HG03025 (cell line): Measurements from ENCODE around the gene CLMN.

Experiments used
- ATAC-seq: cut with Tn5 transposase; IDR thresholded peaks from one replicate; pipeline ENCODE4 v1.9.1; 2021; ENCODE audit warnings: mild to moderate bottlenecking, moderate library complexity; ENCODE audit not compliant: unreplicated experiment, low FRiP score

Gene CLMN, protein sequence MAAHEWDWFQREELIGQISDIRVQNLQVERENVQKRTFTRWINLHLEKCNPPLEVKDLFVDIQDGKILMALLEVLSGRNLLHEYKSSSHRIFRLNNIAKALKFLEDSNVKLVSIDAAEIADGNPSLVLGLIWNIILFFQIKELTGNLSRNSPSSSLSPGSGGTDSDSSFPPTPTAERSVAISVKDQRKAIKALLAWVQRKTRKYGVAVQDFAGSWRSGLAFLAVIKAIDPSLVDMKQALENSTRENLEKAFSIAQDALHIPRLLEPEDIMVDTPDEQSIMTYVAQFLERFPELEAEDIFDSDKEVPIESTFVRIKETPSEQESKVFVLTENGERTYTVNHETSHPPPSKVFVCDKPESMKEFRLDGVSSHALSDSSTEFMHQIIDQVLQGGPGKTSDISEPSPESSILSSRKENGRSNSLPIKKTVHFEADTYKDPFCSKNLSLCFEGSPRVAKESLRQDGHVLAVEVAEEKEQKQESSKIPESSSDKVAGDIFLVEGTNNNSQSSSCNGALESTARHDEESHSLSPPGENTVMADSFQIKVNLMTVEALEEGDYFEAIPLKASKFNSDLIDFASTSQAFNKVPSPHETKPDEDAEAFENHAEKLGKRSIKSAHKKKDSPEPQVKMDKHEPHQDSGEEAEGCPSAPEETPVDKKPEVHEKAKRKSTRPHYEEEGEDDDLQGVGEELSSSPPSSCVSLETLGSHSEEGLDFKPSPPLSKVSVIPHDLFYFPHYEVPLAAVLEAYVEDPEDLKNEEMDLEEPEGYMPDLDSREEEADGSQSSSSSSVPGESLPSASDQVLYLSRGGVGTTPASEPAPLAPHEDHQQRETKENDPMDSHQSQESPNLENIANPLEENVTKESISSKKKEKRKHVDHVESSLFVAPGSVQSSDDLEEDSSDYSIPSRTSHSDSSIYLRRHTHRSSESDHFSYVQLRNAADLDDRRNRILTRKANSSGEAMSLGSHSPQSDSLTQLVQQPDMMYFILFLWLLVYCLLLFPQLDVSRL

DNA sequence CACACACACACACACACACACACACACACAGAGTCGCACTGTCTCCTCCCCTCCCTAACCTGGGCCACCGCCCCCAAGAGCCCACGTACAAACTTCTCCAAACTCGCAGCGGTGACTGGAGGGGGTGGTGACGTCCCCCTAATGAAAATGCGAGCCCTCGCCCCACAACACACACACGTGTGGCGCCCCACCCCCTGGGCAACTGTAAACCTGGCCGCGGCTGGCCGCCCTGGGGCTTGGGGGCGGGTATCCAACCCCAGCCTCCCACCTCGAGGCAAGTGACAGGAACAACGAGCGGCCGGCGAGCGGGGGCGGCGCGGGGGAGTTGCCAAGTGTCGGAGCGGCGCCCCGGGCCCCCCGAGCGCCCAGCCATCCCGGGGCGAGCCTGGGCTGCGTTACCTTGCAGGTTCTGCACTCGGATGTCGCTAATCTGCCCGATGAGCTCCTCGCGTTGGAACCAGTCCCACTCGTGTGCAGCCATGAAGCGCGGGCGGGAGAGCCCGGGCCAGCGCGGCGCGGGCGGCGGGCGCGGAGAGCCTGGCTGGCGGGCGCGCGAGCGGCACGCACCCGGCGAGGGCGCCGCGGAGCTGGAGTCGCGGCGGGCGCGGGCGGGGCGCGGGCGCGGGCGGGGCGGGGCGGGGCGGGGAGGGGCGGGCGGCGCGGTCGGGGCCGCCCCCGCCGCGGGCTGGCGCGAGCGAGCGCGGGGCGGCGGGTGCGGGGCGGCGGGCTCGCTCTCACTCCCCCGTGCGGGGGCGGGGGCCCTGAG is at the start of gene CLMN:
Gene CLMN (minus strand): TSS at position 597 of the 766 bp plus-strand sequence. CDS start 116 bp downstream, at position 481.
- no peak for ATAC-seq

DNA sequence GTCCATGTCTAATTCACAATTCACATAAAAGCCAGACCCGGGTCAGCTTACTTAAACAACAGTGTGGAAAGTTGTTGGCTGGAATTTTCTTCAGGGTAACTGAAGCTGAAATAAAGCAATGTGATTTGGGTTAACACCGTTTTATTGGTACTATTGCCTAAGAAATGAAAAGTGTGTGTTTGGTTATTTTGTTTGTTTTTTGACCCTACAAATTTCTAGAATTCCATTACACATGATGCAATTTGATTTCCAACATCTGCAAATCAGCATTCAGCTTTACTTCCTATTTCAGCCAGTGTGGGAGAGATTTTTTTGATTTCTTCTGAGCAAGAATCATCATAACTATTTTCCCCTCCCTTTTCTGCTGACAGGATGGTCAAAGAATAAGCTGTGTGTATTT is 45.7 kb upstream of the CLMN start:
- ATAC-seq: no peak

DNA sequence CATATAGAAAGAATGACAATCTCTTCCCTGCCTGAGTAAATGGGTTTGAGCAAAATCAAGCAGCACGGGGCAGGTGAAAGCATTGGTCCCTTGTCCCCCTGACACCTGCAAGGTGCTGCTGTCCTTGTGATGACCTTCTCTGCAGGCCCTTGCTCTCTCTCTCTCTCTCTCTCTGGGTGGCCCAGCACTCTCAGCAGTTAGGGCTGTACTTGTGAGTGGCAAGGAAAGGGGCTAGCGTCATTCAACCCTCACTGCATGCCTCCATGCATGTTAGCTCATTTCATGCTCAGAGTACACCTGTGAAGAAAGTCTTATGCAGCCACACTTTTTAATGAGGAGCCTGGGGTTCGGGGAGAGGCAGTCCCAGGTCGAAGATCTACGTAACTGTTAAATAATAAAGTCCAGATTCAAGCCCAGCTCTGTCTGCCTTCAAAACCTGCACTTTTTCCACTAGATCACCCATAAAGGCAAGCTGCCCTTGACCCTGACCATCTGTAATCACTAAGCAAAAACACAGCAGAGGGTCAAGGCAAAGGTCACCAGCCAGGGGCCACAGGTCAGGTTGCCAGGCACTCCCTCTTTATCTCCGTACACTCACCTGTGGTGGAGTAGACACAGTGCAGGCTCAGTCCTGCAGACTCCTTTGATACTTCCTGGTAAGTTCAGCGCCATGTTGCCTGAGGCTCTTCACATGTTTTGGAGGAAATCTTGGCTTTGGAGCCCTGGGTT is 44.9 kb upstream of the CLMN start:
- ATAC-seq: no peak

DNA sequence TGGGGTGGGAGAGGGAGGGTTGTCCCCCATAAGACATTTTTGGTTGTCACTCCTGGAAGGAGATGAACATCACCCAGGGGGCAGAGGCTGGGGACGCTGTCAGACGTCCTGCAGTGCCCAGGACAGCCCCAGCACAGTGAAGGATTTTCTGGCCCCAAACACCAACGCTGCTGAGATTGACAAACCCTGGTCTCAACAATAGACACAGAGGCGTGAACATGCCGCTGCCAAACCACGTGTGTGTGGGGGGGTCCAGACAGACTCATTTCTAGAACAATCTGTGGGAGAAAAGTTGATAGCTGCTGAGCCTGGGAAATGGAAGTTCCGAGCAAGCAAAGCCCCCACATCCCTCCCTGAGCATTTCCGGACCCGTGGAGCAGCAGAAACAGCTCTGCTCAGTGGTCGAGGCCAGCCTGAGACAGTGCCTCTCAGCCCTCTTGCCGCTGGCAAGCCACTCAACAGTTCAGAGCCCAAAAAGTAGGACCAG is 43.8 kb upstream of the CLMN start:
- no peak for ATAC-seq

DNA sequence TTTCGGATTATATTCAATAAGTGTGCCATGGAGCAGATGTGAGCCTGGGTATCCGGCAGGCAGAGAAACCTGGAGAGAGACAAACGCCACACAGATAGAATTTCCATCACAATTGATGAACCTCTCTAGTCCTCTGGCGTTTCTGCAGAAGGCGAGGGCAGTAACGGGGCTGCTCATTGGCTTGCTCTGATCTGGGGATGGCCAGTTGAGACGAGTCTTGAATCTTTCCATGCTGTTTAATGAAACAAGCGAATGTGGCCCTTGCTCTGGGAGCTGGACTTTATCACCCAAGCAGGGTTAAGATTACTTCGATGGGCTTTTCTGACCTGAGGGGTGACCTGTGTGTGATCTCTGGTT is 42.4 kb upstream of the CLMN start:
- no peak for ATAC-seq

DNA sequence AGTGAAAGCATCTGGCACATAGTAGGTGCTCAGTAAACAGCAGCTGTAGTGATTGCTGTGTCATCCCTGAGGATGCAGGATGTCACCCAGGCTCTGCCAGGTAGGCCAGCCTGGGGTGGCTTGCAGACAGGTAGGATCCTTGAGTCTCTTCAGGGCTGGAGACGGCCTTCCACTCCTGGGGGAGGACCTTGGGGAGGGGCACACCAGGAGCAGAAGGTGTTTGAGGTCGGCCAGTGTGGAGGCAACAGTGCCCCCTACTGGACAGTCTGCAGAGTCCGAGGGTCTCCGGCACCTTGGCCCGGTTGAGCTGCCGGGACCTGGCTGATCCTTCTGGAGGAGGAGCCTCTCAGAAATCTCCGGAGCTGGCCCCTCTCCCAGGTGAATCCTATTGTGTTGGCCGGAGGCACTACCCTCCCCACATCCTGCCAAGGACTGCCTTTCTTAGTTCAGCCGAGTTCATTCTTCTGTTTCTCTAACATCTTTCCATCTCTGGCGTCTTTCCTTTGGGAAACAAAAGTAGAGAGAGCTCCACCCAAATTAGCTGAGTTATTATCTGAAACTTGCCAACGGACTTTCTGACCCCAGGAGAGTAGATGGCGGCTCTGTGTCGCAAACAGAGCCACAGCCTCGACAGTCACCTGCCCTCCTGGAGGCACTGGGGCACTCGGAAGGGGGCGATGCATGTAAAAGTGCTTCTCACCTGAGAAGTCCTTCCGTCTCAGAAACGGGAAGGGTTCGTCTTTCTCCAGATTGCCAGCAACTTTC is 41.8 kb upstream of the CLMN start:
- ATAC-seq: no peak

DNA sequence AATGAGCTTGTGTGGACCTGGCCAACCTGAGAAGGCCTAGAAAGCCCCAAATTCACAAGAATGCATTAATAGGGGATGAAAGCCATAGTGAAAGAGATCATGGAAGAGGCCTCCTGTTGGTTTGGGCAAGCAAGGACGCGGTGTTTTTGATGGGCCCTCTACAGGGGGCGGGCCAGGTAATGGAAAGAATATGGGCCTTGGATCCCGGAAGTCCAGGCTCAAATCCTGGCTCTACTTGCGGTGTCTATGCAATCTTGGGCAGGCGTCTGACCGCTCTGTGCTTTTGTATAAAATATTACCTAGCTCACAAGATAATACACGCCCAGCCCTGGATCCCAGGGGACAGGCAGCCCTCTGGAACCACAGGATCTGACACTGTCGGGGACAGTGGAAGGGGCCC is 41.1 kb upstream of the CLMN start:
- ATAC-seq: no peak

DNA sequence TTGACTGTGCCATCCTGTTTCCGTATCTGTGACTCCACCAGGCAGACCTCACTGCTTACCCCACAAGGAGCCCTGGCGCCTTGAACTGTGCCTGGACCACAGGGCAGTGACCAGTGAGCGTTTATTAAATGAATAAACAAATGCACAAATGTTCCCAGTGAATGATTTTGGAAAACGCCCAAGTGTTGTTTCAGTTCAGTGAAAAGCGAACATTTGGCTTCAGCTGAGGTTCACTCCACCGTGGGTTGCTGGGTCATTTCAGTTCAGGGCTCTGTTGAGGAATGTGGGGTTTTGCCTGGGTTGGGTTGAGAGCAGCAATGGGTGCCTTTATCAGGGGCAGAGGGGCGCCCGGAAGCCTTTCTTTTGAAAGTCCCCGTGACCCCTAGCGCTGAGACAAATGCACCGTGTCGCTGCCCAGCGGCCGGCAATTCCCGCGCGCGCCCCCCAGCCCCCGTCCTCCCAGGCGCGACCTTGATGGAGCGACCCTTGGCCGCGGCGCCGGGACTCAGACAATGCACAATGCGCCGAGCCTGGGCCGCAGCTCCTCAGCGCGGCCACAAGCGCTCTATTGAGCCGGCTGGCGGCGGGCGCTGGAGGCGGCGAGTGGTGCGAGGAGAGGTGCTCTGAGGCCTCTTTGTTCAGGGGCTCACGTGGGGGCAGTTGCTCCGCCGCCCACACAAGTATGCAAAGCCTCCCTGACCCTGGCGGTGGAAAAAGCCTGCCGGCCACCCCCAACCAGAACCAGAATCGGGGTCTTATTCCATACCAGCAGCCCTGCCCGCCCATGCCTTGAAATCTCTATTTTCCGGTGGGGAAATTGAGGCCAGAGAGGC is 40.5 kb upstream of the CLMN start:
- ATAC-seq: no peak

DNA sequence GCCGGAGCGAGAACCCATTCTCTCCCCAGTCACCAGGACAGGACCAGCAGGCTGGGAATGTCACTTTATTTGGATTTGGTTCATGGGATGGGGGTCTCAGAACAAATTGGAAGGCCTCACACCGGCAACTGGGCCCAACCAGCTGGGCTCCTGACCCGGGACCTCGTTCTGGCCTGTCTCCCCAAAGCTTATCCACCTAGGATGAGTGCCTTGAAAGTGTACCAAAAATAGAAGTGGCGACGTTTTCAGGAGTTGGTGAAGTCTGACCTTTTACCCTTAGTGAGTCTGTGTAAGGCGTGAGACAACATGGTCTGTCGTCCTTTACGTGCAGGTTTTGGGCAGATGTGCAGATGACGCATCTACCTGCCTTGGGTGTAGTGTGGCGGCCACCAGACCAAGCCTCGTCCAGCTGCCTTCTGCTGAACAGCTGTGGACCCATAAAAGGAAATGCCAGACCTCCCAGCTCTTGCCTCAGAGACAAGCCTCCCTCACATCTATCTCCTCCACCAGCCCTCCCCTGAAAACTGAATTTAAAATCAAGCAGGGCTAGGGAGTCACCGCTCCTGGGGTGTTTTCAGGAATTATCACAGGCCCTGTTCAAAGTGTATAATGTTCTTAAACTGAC is 36.6 kb upstream of the CLMN start:
- no peak for ATAC-seq

DNA sequence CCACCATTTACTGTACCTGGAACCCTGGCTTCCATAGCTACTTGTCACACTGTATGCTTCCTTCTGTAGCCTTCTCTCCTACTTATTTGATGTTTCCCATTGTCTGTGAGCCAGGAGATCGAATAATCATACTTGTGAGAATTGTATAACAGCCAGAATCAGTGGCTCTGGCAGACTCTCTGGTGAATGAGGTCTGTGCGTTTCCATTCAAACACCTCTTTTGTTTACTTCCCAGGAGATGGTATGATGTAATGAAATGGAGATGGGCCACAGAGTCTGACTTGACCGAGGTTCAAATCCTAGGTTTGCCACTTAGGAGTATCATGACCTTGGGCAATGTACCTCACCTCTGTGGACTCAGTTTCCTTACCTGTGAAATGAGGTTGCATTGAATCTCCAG is 35.7 kb upstream of the CLMN start:
- no peak for ATAC-seq

DNA sequence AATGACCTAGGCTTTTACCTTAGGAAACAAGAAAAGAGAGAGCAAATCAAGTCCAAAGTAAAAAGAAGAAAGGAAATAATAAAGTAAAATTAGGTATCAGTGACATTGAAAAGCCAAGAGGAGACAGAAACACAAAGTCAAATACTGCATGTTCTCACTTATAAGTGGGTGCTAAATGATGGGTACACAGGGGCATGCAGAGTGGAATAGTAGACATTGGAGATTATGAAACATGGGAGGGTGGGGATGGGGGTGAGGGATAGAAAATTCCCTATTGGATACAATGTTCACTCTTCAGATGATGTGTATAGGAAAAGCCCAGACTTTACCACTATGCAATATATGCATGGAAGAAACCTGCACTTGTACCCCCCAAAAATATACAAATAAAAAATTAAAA is 35.1 kb upstream of the CLMN start:
- no peak for ATAC-seq

DNA sequence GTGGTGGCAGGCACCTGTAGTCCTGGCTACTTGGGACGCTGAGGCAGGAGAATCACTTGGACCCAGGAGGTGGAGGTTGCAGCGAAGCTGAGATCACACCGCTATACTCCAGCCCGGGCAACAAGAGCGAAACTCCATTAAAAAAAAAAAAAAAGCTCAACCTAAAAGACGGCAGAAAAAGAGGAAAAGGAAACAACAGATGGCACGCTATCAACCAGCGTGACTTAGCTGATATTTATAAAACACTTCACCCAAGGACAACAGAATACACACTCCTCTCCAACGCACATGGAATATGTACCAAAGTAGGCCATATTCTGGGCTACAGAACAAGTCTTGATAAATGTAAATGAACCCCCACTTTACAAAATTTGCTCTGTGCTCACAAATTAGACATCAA is 34.0 kb upstream of the CLMN start:
- ATAC-seq: no peak

DNA sequence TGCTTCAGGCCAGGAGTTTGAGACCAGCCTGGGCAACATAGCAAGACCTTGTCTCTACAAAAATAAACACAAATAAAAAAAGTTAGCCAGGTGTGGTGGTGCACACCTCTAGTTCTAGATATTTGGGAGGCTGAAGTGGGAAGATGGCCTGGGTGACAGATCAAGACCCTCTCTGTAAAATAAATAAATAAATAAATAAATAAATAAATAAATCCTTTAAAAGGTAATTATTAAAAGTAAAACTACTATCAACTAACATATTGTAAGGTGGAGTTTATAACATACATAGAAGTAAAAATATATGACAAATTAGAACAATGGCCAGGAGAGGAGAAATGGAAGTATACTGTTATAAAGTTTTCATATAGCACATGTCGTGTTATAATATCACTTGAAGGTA is 33.3 kb upstream of the CLMN start:
- ATAC-seq: no peak

DNA sequence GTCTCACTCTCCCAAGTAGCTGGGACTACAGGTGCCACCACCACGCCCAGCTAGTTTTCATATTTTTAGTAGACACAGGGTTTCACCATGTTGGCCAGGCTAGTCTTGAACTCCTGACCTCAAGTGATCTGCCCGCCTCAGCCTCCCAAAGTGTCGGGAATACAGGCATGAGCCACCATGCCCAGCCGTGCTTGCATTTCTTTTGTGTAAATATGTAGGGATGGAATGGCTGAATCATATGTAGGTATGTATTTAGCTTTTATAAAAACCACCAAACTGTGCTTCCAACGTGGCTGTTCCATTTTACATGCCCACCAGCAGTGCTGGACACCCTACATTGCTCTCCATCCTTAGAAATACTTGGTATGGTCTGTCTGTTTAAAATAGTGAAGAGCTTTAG is 32.8 kb upstream of the CLMN start:
- no peak for ATAC-seq

DNA sequence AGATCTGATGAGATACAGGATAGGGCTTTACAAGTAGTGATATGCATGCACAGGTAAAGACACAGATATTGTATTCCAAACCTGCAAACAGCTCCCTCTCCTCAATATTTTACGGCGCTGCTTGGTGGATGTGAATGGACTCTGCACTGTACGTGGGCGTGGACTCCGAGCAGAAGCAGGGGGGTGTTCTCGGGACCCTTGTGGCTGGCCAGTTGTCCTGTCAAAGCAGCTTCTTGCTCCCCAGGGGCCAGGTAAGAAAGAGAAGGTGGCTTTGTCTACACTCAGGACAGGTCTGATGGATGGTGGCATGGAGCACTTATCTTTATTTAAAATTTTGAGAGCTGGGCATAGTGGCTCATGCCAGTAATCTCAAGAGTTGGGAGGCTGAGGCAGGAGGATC is 29.5 kb upstream of the CLMN start:
- no peak for ATAC-seq

DNA sequence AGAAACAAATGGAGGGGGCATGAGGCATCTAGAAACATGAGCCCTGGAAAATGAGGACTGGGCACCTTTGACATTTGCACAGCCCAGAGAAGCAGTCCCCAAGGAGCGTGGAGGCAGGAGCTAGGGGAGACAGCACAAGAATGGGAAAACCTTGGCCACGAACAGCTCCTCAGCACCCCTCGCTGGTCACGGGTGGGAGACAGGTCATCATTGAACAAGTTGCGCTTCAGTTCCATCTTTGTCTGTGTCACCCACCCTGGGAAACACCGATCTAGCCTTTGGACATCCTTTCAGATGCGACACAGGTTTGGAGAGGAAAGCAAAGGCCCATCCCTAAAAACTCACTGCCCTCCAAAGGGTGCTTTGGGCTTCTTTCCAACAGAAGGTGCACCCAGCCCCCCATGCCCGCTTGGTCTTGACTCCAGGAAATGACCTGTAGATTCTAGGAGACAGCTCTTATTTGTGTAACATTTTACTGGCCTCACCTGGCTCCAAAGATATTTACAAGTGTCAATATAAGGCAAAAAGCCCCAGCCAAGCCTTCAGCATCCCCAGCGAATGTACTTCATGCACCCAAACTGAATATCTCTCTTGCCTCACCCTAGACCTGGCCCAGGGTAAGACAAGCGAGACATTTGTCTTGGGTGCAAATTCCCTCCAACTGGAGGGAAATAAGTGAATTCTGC is 28.8 kb upstream of the CLMN start:
- no peak for ATAC-seq

DNA sequence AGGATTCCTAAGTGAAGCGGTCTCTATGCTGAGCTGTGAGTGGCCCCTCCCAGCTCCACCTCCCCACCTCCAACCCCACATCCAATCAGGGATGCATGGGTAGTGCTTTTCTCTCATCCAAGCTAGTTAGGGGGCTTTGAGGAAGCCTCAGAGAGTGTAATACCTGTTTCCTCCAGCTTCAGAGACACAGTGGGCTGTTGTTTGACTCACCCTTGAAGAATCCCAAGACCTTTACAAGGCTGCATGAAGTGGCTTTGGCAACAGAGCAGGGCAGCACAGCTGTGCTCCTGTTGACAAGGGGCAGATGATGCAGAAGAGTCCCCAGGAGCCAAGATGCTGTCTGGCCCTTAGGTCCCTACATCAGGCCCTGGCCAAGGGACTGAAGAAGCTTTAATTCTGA is 27.1 kb upstream of the CLMN start:
- ATAC-seq: no peak
